MM.1S (cell line): ENCODE data around the gene SCNN1B.
"Not testable (repeated sequence)": the region's sequence is repeated elsewhere in the genome, so short reads cannot be mapped to it uniquely, and the experiment has no call there.

Experiments used
- DNase-seq: peaks from one replicate; pipeline ENCODE4 v3.0.0-alpha.2; 2015
- H2AFZ ChIP-seq: fragments of 300-600 bp; sonication (generic); 2 replicates; pipeline ENCODE4 v1.6.0; 2016; ENCODE audit warnings: antibody characterized with exemption, low read length
- H3F3A ChIP-seq: fragments of 300-600 bp; sonication (generic); 2 replicates; pipeline ENCODE4 v1.6.1; 2016; ENCODE audit warnings: mild to moderate bottlenecking, antibody characterized with exemption, low read length, moderate library complexity, mixed read lengths; ENCODE audit not compliant: insufficient read depth
- H3K27ac ChIP-seq: fragments of 300-600 bp; sonication (generic); 2 replicates; pipeline ENCODE4 v1.5.1; 2016; ENCODE audit warnings: mild to moderate bottlenecking, low read length
- H3K27me3 ChIP-seq: fragments of 300-600 bp; sonication (generic); replicated peaks from 2 replicates; pipeline ENCODE4 v1.6.0; 2016; ENCODE audit warnings: low read length; ENCODE audit not compliant: insufficient read depth
- H3K36me3 ChIP-seq: fragments of 300-600 bp; sonication (generic); replicated peaks from 2 replicates; pipeline ENCODE4 v1.6.1; 2016; ENCODE audit warnings: mild to moderate bottlenecking, low read length, mixed read lengths; ENCODE audit not compliant: insufficient read depth
- H3K4me1 ChIP-seq: fragments of 300-600 bp; sonication (generic); 2 replicates; pipeline ENCODE4 v1.6.1; 2016; ENCODE audit warnings: low read length, mixed read lengths
- H3K4me2 ChIP-seq: fragments of 300-600 bp; sonication (generic); 2 replicates; pipeline ENCODE4 v1.6.0; 2016; ENCODE audit warnings: low read depth, low read length
- H3K4me3 ChIP-seq: fragments of 300-600 bp; sonication (generic); 2 replicates; pipeline ENCODE4 v1.5.1; 2016; ENCODE audit warnings: low read length, mixed read lengths
- H3K79me2 ChIP-seq: fragments of 300-600 bp; sonication (generic); 2 replicates; pipeline ENCODE4 v1.6.1; 2016; ENCODE audit warnings: mixed run types, low read length, mixed read lengths
- H3K9ac ChIP-seq: fragments of 300-600 bp; sonication (generic); 2 replicates; pipeline ENCODE4 v1.6.1; 2016; ENCODE audit warnings: low read length, mixed read lengths
- H3K9me2 ChIP-seq: fragments of 300-600 bp; sonication (generic); replicated peaks from 2 replicates; pipeline ENCODE4 v1.6.1; 2016; ENCODE audit warnings: mild to moderate bottlenecking, low read length, mixed read lengths; ENCODE audit not compliant: insufficient read depth
- H3K9me3 ChIP-seq: fragments of 300-600 bp; sonication (generic); replicated peaks from 2 replicates; pipeline ENCODE4 v1.6.1; 2016; ENCODE audit warnings: mild to moderate bottlenecking, low read length, mixed read lengths; ENCODE audit not compliant: insufficient read depth
- H4K20me1 ChIP-seq: fragments of 300-600 bp; sonication (generic); 2 replicates; pipeline ENCODE4 v1.6.1; 2016; ENCODE audit warnings: mild to moderate bottlenecking, low read length, moderate library complexity, mixed read lengths; ENCODE audit not compliant: insufficient read depth
- EZH2 ChIP-seq: fragments of 300-600 bp; sonication (generic); optimal IDR thresholded peaks from 2 replicates; pipeline ENCODE3; 2017; ENCODE audit warnings: low read depth, mild to moderate bottlenecking, antibody characterized with exemption, low read length, mixed read lengths
- EZH2phosphoT487 ChIP-seq: fragments of 300-600 bp; sonication (generic); IDR thresholded peaks from 2 replicates; pipeline ENCODE4 v1.6.1; 2018; ENCODE audit warnings: antibody characterized with exemption, low read length
- TF ChIP-seq, protein P1 (sequence below): fragments of 300-600 bp; sonication (generic); IDR thresholded peaks from 2 replicates; pipeline ENCODE4 v1.5.1; 2016; ENCODE audit warnings: antibody characterized with exemption, low read length, mixed read lengths

Gene SCNN1B

DNA sequence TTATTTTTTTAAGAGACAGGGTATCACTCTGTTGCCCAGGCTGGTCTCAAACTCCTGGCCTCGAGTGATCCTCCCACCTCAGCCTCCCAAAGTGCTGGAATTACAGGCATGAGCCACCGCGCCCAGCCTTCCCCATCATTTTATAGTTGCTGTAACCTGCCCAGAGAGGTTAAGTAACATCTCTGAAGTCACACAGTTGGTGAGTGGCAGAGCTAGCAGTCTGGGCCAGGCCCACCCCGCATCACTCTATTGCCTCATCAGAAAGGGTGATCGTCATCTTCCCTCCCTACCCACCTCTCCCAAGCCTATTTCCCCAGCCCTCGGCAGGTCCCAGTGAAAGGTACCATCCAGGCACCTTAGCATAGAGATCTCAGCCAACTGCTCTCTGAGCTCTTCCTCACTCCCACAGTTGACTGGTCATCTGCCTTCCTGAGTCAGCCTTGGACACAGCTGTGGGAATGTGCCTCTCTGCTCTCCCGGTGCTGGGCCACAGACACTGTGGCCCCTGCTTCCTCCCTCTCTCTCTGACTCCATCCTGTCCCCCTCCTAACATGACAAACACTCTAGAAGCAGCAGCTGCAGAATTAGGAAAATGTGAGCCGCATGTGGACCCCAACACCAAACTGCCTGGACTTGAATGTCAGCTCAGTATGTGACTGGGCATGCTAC is 57.1 kb downstream of the SCNN1B start:
- no peaks in the 10 kb centered on the region for H3K27me3 ChIP-seq
- no peak overlapping the region for H2AFZ ChIP-seq
- H3F3A ChIP-seq: peaks cover 2% of the 10 kb centered on the region; the same call in 1 of the 2 replicates
- no peaks in the 10 kb centered on the region for H3K9me3 ChIP-seq
- H3K4me2 ChIP-seq: no peak overlapping the region
- no peaks in the 10 kb centered on the region for H3K36me3 ChIP-seq
- H3K9ac ChIP-seq: no peak overlapping the region
- H4K20me1 ChIP-seq: no peaks in the 10 kb centered on the region
- no peaks in the 10 kb centered on the region for H3K9me2 ChIP-seq
- no peak overlapping the region for H3K4me3 ChIP-seq
- H3K79me2 ChIP-seq: no peaks in the 10 kb centered on the region
- no peak for TF ChIP-seq EZH2
- TF ChIP-seq, protein P1, sequence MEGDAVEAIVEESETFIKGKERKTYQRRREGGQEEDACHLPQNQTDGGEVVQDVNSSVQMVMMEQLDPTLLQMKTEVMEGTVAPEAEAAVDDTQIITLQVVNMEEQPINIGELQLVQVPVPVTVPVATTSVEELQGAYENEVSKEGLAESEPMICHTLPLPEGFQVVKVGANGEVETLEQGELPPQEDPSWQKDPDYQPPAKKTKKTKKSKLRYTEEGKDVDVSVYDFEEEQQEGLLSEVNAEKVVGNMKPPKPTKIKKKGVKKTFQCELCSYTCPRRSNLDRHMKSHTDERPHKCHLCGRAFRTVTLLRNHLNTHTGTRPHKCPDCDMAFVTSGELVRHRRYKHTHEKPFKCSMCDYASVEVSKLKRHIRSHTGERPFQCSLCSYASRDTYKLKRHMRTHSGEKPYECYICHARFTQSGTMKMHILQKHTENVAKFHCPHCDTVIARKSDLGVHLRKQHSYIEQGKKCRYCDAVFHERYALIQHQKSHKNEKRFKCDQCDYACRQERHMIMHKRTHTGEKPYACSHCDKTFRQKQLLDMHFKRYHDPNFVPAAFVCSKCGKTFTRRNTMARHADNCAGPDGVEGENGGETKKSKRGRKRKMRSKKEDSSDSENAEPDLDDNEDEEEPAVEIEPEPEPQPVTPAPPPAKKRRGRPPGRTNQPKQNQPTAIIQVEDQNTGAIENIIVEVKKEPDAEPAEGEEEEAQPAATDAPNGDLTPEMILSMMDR: no peak
- no peak for TF ChIP-seq EZH2phosphoT487
- peaks cover 9% of the 10 kb centered on the region for H3K4me1 ChIP-seq
- no peak overlapping the region for H3K27ac ChIP-seq
- DNase-seq: no peak

DNA sequence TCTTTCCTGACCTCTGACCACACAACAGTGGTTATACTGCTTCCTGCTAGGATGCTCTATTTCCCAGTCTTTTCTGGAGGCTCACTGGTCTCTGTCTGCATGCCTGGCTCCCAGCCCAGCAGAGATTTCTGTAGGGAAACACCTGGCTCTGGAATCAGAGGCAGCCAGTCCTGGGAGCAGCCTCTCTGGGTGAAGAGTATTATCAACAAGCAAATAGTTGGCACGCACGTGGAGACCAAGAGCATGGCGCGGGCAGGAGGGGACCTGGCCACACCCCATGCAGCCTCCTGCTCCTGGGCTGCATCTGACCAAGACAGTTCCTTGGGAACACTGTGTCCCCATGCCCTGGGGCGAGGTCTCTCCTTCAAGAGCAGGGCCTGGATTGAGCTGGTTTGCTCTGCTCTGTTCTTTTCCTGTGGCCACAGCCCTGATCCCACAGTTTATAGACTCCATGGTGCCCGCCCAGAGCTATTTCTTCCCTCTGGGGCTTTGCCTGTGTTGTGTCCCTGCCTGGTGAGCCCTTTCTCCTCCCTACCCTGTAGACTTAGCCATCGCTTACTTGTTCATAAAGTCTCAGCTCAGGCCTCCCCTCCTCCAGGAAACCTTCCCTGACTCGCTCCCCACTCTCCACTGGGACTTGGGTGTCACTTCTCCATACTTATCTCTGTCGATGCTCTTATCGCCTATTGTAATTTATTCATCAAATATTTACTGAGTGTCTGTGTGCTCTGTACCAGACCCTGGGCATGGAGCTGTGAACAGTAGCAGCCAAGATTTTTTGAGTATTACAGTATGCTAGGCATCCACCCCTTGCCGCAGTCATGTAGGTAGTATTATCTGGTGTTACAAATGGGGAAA is 60.6 kb downstream of the SCNN1B start:
- no peak for TF ChIP-seq EZH2
- TF ChIP-seq EZH2phosphoT487: no peak
- TF ChIP-seq, protein P1: no peak

DNA sequence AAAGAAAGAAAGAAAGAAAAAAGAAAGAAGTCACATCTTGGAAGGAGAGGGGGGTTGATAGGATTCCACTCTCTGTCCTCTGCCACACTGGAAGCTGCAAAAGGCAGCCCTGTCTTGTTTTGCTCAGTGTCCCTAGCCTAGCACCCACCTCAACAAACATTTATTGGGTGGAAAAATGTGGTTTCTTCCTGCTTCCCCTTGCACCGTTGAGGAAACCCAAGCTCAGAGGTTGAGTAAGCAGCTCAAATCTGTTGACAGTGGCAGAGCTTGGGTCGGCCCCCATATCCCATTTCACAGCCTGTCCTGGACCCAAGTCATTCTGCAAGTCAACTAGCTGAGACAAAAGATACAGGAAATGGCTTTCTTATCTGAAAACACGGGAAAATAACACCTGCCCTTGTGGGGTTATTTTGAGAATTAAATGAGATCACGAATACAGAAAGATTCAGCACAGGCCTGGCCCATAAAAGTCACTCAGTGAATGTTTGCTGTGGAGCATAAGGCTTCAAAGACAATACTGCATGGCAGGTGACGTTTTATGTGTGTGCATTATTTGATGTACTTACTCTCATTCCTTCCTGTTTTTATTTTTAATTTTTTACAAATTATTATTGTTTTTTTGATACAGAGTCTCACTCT is 63.6 kb downstream of the SCNN1B start:
- Histone ChIP-seq H4K20me1 (no peaks in the 10 kb centered on the region), H2AFZ (no peak overlapping the region)

More for the DNA sequence above, 60.6 kb downstream of the SCNN1B start:
- no peak overlapping the region for H3K4me3 ChIP-seq
- no peaks in the 10 kb centered on the region for H3K79me2 ChIP-seq
- no peak for DNase-seq
- no peak overlapping the region for H2AFZ ChIP-seq
- H3K27ac ChIP-seq: no peak overlapping the region
- no peak overlapping the region for H3K4me2 ChIP-seq
- no peaks in the 10 kb centered on the region for H3K9me2 ChIP-seq
- peaks cover 26% of the 10 kb centered on the region for H3F3A ChIP-seq
- H3K4me1 ChIP-seq: peaks cover 37% of the 10 kb centered on the region
- no peaks in the 10 kb centered on the region for H3K9me3 ChIP-seq
- no peak overlapping the region for H3K9ac ChIP-seq
- H3K27me3 ChIP-seq: no peaks in the 10 kb centered on the region
- H4K20me1 ChIP-seq: no peaks in the 10 kb centered on the region
- H3K36me3 ChIP-seq: no peaks in the 10 kb centered on the region

DNA sequence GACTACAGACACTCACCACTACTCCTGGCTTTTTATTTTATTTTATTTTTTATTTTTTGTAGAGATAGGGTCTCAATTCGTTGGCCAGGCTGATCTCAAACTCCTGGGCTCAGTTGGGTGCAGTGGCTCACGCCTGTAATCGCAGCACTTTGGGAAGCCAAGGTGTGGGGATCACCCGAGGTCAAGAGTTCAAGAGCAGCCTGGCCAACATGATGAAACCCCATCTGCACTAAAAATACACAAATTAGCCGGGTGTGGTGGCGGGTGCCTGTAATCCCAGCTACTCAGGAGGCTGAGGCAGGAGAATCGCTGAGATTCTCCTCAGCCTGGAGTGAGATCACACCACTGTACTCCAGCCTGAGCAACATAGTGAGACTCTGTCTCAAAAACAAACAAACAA is 64.2 kb downstream of the SCNN1B start:
- peak overlapping the region; percentile 99 for H3K27ac ChIP-seq
- peaks cover 26% of the 10 kb centered on the region for H3F3A ChIP-seq
- not testable (repeated sequence) for H4K20me1 ChIP-seq, H2AFZ ChIP-seq, H3K9me2 ChIP-seq, H3K4me2 ChIP-seq, H3K27me3 ChIP-seq, H3K79me2 ChIP-seq, H3K4me3 ChIP-seq, H3K36me3 ChIP-seq, H3K9me3 ChIP-seq
- DNase-seq: peak; percentile 9
- H3K9ac ChIP-seq: peak overlapping the region; percentile 62; the same call in 1 of the 2 replicates
- H3K4me1 ChIP-seq: peaks cover 37% of the 10 kb centered on the region

More for the DNA sequence above, 63.6 kb downstream of the SCNN1B start:
- Histone ChIP-seq H3K4me2 (peak overlapping the region; percentile 86; the same call in 1 of the 2 replicates), H3K4me3 (0 out of 2 replicates have a peak overlapping the region, but pooled peaks have one; percentile 21), H3K9me3 (no peaks in the 10 kb centered on the region), H3K4me1 (peaks cover 37% of the 10 kb centered on the region), H3K79me2 (no peaks in the 10 kb centered on the region), H3K36me3 (no peaks in the 10 kb centered on the region), H3K9me2 (no peaks in the 10 kb centered on the region), H3K27me3 (no peaks in the 10 kb centered on the region), H3K9ac (peak overlapping the region; percentile 62), H3K27ac (peak overlapping the region; percentile 99), H3F3A (peaks cover 26% of the 10 kb centered on the region)
- DNase-seq: peak; percentile 92
- TF ChIP-seq, protein P1: no peak
- TF ChIP-seq EZH2phosphoT487 (no peak), EZH2 (no peak)
